WERI-Rb-1 (cell line): ENCODE measurements around the gene SERINC2.

Experiments
- DNase-seq: peaks from one replicate; pipeline ENCODE4 v3.0.0-alpha.2; 2020
- H3K27ac ChIP-seq: fragments of 250-450 bp; sonication (Bioruptor Pico); 2 replicates; pipeline ENCODE4 v1.5.1; 2020; ENCODE audit warnings: mild to moderate bottlenecking, moderate library complexity
- H3K27me3 ChIP-seq: fragments of 250-450 bp; sonication (Bioruptor Pico); 2 replicates; pipeline ENCODE4 v1.5.1; 2021; ENCODE audit warnings: mild to moderate bottlenecking, low read depth, moderate library complexity; ENCODE audit not compliant: insufficient read depth, severe bottlenecking
- H3K36me3 ChIP-seq: fragments of 250-450 bp; sonication (Bioruptor Pico); 2 replicates; pipeline ENCODE4 v1.5.1; 2020; ENCODE audit warnings: mild to moderate bottlenecking, moderate library complexity
- H3K4me3 ChIP-seq: 2 replicates; pipeline ENCODE4 v1.5.1; 2011; ENCODE audit warnings: low read depth, mild to moderate bottlenecking, control low read depth, low read length
- H3K9me3 ChIP-seq: fragments of 250-450 bp; sonication (Bioruptor Pico); 2 replicates; pipeline ENCODE4 v1.5.1; 2021; ENCODE audit warnings: mild to moderate bottlenecking, moderate library complexity; ENCODE audit not compliant: severe bottlenecking
- TF ChIP-seq, protein P1 (sequence below): IDR thresholded peaks from 2 replicates; pipeline ENCODE4 v1.5.1; 2011; ENCODE audit warnings: low read depth, mild to moderate bottlenecking, control low read depth, inconsistent platforms, low read length

SERINC2 gene

DNA sequence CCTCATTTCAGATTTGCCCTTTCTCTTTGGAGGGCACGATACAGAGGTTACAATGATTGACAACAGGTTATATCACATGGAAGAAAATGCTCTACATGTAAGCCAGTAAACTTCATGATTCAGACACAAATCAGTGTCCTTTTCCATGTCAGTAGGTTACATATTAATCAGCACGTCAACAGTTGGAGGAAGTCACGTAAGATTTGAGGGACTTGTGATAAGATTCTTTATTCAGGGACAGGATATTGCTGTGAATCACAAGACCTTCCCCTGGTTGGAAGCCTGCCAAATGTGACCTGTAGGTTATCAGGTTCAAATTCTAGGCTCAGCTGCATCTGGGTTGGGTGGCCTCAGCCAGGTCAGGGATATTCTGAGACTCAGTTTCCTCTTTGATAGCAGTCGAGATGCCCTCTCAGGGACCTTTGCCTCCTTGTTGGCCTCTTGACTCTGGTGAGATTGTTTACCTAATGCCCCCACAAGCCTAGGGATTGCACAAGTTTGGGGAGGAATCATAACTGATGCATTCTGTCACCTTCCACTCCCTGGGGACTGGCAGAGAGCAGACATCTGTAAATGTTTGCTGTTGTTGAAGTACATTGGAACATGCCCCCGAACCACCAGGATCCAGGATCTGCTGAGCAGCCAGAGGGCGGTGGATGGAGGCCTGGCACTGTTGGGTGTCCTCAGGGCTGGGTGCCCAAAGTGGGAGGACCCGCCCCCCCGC lies 31.9 kb downstream of the SERINC2 start:
- no peak overlapping the region for H3K4me3 ChIP-seq
- peaks cover 12% of the 10 kb centered on the region for H3K9me3 ChIP-seq
- no peak overlapping the region for H3K27ac ChIP-seq
- no peak for DNase-seq
- no peaks in the 10 kb centered on the region for H3K36me3 ChIP-seq
- no peaks in the 10 kb centered on the region for H3K27me3 ChIP-seq
- TF ChIP-seq, protein P1, sequence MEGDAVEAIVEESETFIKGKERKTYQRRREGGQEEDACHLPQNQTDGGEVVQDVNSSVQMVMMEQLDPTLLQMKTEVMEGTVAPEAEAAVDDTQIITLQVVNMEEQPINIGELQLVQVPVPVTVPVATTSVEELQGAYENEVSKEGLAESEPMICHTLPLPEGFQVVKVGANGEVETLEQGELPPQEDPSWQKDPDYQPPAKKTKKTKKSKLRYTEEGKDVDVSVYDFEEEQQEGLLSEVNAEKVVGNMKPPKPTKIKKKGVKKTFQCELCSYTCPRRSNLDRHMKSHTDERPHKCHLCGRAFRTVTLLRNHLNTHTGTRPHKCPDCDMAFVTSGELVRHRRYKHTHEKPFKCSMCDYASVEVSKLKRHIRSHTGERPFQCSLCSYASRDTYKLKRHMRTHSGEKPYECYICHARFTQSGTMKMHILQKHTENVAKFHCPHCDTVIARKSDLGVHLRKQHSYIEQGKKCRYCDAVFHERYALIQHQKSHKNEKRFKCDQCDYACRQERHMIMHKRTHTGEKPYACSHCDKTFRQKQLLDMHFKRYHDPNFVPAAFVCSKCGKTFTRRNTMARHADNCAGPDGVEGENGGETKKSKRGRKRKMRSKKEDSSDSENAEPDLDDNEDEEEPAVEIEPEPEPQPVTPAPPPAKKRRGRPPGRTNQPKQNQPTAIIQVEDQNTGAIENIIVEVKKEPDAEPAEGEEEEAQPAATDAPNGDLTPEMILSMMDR = no peak

DNA sequence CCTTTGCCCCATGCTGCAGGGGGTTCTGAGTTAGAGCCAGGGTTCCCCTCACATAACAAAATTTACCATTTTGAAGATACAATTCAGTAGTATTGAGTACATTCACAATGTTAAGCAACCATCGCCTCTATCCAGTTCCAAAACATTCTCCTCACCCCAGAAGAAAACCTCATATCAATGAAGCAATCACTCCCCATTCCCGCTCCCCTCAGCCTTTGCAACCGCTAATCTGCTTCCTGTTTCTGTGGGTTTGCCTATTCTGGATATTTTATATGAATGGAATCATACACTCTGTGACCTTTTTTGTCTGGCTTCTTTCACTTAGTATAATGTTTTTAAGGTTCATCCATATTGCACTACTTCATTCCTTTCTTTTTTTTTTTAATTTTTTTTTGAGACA lies 32.9 kb downstream of the SERINC2 start:
- Histone ChIP-seq H3K4me3 (no peak overlapping the region), H3K27ac (no peak overlapping the region), H3K9me3 (peaks cover 12% of the 10 kb centered on the region), H3K27me3 (no peaks in the 10 kb centered on the region), H3K36me3 (no peaks in the 10 kb centered on the region)
- no peak for DNase-seq
- TF ChIP-seq, protein P1 = no peak

DNA sequence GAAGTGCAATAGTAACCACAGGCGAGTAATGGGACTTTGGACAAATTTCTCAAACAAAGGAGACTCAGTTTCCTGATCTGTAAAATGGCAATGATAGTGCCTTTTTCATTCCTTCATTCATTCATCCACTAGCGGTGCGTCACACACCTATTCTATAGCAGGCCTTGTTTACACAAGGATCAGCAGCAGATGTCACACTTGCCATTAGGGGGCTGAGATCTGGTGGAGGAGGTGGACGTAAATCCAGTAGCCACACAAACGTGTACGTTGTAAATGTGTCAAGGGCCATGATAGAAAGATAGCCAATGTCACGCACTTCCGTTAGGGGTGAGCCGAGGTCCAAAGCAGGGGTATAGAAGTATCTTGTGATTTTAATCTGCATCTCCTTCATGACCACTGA lies 34.2 kb downstream of the SERINC2 start:
- H3K9me3 ChIP-seq = peaks cover 12% of the 10 kb centered on the region
- DNase-seq = peak; percentile 30
- H3K27ac ChIP-seq = no peak overlapping the region
- H3K36me3 ChIP-seq = no peaks in the 10 kb centered on the region
- H3K27me3 ChIP-seq = no peaks in the 10 kb centered on the region
- TF ChIP-seq, protein P1 = no peak
- no peak overlapping the region for H3K4me3 ChIP-seq

DNA sequence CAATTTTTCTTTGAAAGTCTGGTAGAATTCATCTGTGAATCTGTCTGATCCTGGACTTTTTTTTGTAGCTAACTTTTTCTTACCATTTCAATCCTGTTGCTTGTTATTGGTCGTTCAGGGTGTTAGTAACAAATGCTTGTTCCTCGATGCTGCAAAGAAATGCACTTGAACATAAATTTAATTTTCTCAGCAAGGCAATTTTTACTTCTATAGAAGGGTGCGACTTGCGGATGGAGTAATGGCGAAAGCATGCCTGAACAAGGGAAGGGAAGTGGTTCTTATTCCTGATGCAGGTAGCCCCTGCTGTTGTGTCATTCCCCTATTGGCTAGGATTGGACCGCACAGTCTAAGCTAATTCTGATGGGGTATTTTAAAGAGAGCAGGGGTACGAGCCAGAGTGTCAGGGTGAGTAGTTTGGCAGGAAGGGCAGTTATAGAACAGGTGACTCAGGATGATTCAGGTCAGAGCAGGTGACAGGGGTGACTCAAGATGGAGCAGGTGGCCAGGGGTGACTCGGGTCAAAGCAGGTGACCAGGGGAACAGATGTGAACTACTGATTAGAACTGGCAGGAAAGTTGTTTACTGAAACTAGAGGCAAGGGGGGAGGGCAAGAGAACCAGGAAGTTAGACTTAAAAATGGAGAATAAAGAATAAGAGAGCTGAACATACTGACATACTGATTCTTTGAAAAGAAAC lies 40.5 kb downstream of the SERINC2 start:
- no peak overlapping the region for H3K27ac ChIP-seq
- no peaks in the 10 kb centered on the region for H3K36me3 ChIP-seq
- no peak for DNase-seq
- H3K4me3 ChIP-seq = no peak overlapping the region
- TF ChIP-seq, protein P1 = no peak
- no peaks in the 10 kb centered on the region for H3K27me3 ChIP-seq
- peaks cover 15% of the 10 kb centered on the region for H3K9me3 ChIP-seq

DNA sequence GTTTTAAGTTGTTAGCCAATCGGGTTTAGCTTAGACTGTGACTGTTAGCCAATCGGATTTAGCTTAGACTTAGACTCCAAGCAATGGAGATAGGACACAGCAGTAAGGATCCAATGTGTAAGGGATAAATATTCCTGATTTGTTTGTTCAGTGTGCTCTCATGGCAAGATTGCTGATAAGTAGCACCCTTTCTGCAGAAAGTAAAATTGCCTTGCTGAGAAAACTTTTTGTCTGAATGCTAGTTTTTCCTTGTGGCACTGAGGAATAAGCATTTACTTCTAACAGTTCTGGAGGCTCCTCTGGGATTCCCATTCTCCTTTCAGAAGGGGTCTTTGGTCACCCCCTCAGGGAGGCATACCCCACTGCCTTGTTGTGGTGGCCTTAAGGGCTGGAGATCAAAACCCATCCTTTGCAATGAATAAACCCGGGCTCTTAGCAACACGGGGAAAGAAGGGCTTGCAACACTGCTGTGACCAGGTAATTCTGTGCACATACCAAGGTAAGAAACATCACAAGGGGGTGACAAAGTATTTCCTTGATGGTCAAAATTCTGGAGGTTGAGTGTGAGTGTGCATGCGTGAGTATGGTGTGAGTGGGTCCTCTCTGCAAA lies 45.4 kb downstream of the SERINC2 start:
- TF ChIP-seq, protein P1 = no peak
- Histone ChIP-seq H3K27ac (no peak overlapping the region), H3K9me3 (peaks cover 16% of the 10 kb centered on the region), H3K4me3 (no peak overlapping the region), H3K36me3 (no peaks in the 10 kb centered on the region), H3K27me3 (no peaks in the 10 kb centered on the region)
- DNase-seq = no peak
